Measurements from ENCODE around the gene SLC2A2.

GRCh38 chr3:170959457-170959856 lies 67.1 kb downstream of the SLC2A2 start:
- TF ChIP-seq CTCF (IDR thresholded peaks at IDR 0.05) (no peak), POLR2A (IDR thresholded peaks at IDR 0.05) (no peak)
